ENCODE data around the gene LRRC56.

Gene LRRC56

GRCh38 chr11:516400-516799, 20.9 kb upstream of the LRRC56 start:
- intact Hi-C loops (cut with DNase I): loop anchor here (5.0 kb wide), 1 partner anchor 69 kb away; no protein-coding TSS in a partner anchor
- DNase-seq: no peak

DNA sequence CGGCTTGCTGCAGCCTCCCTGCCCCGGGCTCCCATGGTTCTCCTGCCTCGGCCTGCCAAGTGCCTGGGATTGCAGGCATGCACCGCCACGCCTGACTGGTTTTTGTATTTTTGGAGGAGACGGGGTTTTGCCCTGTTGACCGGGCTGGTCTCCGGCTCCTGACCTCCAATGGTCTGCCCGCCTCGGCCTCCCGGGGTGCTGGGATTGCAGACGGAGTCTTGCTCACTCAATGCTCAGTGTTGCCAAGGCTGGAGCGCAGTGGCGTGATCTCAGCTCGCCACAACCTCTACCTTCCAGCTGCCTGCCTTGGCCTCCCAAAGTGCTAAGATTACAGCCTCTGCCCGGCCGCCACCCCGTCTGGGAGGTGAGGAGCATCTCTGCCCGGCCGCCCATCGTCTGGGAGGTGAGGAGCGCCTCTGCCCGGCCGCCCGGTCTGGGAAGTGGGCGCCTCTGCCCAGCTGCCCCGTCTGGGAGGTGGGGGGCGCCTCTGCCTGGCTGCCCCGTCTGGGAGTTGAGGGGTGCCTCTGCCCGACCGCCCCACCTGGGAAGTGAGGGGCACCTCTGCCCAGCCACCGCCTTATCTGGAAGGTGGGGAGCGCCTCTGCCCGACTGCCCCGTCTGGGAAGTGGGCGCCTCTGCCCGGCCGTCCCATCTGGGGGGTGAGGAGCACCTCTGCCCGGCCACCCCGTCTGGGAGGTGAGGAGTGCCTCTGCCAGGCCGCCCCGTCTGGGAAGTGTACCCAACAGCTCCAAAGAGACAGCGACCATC, 20.2 kb upstream of the LRRC56 start:
- intact Hi-C loops (cut with DNase I): loop anchor here (5.0 kb wide), 1 partner anchor 70 kb away; no protein-coding TSS in a partner anchor
- peak in 2 of 10 donors; percentile 68 to 84 for DNase-seq

- intact Hi-C loops (cut with DNase I): loop anchor here (2.0 to 5.0 kb wide), 2 partner anchors 71 to 112 kb away; no protein-coding TSS in a partner anchor
These were observed 18.7 kb upstream of the LRRC56 start for GRCh38 chr11:518463-519202.

GRCh38 chr11:520428-521176, 16.7 kb upstream of the LRRC56 start:
- intact Hi-C loops (cut with DNase I): no loop called here
- peak in 1 of 10 donors; percentile 63 for DNase-seq

More at GRCh38 chr11:518463-519202, 18.7 kb upstream of the LRRC56 start:
- peak; percentile 54 to 96 (median 76) for DNase-seq

- DNase-seq: no peak
- intact Hi-C loops (cut with DNase I): no loop called here
These were observed 16.1 kb upstream of the LRRC56 start for GRCh38 chr11:521177-521688.

DNA sequence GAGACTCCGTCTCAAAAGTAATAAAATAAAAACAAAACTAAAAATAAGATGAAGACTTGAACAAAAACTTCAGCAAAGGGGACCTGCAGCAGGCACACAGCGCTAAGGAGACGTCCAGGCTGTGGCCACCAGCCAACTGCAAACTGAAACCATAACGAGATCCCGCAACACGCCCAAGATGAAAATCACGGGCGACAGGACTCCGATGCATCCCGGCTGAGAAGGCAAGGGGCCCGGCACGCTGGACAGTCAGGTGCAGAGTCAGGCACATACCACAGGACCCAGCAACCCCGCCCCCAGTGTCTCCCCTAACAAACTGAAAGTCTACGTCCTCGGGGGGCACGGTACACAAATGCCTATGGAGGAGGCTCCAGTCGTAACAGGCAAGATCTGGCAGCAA, 11.1 kb upstream of the LRRC56 start:
- DNase-seq: peak in 1 of 10 donors; percentile 58
- intact Hi-C loops (cut with DNase I): no loop called here

DNA sequence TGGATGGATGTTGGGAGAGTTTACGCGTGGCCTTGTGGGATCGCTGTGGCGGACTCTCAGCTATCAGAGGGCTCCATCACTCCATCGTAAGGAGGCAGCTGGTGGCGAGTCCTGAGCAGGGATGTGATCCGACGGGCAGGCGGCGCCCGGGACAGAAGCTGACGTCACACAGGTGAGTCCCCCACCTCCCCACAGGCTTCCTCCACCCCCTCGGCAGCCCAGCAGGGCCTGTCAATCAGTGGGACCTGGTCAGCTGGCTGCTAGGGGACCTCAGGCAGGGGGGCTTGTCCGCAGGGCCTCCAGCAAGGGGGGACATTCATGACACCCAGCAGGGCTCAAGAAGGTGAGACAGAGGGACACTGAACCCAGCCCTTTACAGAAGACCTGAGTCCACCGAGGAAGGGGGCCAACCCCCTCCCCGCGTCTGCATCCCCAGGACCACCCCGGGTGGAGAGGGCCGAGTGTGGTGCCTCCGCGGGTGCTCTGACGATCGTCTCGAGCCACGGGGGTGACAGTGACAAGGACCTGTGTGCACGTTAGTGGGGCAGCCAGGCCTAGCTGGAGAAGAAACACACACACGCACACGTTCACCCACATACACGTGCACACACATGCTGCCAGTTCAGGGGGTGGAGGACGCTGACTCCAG, 9.0 kb upstream of the LRRC56 start:
- peak in 1 of 10 donors; percentile 61 for DNase-seq
- intact Hi-C loops (cut with DNase I): no loop called here

- peak in 1 of 10 donors; percentile 58 for DNase-seq
- intact Hi-C loops (cut with DNase I): no loop called here
These were observed 8.3 kb upstream of the LRRC56 start for GRCh38 chr11:528815-529727.

- intact Hi-C loops (cut with DNase I): no loop called here
- peak in 2 of 10 donors; percentile 58 to 77 for DNase-seq
These were observed 7.5 kb upstream of the LRRC56 start for GRCh38 chr11:529728-530411.

GRCh38 chr11:530960-531831, 6.1 kb upstream of the LRRC56 start:
- DNase-seq: peak in 1 of 10 donors; percentile 64
- intact Hi-C loops (cut with DNase I): no loop called here

- intact Hi-C loops (cut with DNase I): no loop called here
- no peak for DNase-seq
These were observed 5.3 kb upstream of the LRRC56 start for GRCh38 chr11:531919-532526.

DNA sequence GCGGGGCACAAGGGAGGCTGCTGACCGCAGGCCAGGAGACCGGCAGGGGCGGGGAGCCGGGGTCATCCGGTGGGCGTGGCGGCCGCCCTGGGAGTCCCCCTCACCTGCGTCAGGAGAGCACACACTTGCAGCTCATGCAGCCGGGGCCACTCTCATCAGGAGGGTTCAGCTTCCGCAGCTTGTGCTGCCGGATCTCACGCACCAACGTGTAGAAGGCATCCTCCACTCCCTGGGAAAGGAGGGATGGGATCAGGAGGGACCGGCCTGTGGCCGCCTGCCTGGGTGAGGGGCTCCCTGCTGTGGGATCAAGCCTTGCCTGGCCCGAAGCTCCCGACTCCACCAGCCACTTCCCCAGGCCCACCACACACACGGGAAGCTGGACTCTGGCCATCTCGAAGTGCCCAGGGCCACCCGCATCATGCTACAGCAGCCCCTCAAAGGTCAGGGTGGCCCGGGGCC, 4.8 kb upstream of the LRRC56 start:
- intact Hi-C loops (cut with DNase I): no loop called here

DNA sequence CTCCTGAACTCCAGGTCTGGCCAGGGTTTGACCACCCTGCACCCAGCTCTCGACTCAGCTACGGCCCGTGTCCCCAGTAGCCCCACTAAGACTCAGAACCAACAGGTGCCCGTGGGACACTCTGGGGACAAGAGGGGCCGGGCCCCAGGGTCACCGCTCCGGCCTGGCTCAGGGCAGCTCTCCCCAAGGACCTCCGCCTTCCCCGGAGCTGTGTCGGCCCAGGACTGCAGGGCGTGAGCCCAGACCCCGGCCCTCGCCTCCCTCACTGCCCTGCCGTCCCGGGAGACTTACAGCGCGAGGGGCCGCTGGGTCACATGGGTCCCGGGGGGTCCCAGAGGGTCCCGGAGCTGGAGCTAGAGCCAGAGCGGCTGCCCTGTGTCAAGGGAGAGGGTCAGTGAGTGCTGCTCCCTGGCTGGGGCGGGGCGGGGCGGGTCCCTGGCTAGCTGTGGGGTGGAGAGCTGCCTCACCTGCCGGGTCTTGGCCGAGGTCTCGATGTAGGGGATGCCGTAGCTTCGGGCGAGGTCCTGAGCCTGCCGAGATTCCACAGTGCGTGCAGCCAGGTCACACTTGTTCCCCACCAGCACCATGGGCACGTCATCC, 4.2 kb upstream of the LRRC56 start:
- intact Hi-C loops (cut with DNase I): no loop called here
- peak in 1 of 10 donors; percentile 81 for DNase-seq

More for the DNA sequence above, 4.8 kb upstream of the LRRC56 start:
- DNase-seq: no peak

- intact Hi-C loops (cut with DNase I): no loop called here
- DNase-seq: peak in 2 of 10 donors; percentile 71 to 80
These were observed 3.5 kb upstream of the LRRC56 start for GRCh38 chr11:533586-534395.

DNA sequence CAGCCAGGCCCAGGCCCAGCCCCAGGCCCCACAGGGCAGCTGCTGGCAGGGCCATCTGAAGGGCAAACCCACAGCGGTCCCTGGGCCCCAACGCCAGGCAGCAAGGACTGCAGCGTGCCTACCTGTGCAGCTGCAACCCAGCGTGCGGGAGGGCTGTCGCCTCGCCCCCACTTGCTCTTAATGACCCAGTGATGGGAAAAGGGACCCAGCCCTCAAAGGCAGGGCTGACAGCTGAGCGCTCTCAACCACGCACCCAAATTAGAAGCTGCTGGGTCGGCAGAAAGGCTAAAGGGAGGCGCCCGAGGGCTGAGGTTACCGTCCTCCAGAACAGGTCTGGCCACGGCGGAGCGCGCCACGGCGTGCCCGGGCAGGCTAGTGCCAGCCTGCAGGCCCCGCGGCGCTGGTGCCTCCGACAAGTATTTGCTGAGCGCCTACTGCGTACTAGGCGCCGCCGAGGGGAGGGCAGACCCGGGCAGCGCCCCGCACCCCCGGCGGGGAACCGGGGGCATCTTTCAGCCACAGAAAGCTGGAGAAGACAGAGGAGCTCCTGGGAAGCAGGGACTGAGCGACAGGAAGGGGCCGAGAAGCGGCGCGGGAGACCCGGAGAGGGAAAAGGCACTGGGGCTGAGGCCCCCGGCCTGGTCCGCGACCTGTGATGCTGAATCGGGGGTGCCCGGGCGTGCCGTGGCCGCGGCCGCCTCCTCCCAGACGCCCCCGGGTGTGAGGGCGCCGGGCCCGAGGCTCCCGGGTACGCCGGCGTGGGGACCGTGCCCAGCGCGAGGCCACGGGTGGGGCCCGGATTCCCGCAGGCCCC, 2.7 kb upstream of the LRRC56 start:
- peak in 3 of 10 donors; percentile 69 to 88 (median 81) for DNase-seq
- intact Hi-C loops (cut with DNase I): no loop called here

Measured in posterior cingulate gyrus (tissue), 11 donors.